Measurements from ENCODE around the gene MAP3K1.

DNA sequence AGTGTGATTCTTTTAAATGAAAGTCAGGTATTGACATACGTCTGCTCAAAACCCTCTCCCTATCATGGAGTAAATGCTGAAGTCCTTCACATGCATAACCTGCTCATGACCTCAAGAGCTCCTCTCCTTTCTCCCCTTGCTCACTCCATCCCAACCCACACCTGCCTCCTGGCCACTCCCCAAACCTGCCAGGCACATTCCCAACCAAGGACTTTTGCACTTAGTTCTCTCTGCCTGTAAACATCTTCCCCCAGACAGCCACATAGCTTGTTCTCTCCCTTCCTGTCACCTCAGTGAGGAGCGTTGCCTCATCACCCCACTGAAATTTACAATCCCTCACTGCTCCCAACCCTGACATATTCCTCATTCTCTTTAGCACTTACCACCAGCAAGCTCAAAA is 102.7 kb downstream of the MAP3K1 start:
- TF ChIP-seq, protein P1, sequence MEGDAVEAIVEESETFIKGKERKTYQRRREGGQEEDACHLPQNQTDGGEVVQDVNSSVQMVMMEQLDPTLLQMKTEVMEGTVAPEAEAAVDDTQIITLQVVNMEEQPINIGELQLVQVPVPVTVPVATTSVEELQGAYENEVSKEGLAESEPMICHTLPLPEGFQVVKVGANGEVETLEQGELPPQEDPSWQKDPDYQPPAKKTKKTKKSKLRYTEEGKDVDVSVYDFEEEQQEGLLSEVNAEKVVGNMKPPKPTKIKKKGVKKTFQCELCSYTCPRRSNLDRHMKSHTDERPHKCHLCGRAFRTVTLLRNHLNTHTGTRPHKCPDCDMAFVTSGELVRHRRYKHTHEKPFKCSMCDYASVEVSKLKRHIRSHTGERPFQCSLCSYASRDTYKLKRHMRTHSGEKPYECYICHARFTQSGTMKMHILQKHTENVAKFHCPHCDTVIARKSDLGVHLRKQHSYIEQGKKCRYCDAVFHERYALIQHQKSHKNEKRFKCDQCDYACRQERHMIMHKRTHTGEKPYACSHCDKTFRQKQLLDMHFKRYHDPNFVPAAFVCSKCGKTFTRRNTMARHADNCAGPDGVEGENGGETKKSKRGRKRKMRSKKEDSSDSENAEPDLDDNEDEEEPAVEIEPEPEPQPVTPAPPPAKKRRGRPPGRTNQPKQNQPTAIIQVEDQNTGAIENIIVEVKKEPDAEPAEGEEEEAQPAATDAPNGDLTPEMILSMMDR (IDR thresholded peaks at IDR 0.05): no peak
- TF ChIP-seq POLR2A (IDR thresholded peaks at IDR 0.05): no peak

Measured in adrenal gland (tissue), 5 donors.